ENCODE data around the gene MRTFA. TPM values are rescaled to one million over a fixed set of nuclear protein-coding genes. Genes with fewer than 3 reads are reported as not detected.
"Not testable (repeated sequence)": the region's sequence is repeated elsewhere in the genome, so short reads cannot be mapped to it uniquely, and the experiment has no call there.

The MRTFA gene
- total RNA-seq, 2 donors from 2014 or later: 38.5 to 57.4 TPM

DNA sequence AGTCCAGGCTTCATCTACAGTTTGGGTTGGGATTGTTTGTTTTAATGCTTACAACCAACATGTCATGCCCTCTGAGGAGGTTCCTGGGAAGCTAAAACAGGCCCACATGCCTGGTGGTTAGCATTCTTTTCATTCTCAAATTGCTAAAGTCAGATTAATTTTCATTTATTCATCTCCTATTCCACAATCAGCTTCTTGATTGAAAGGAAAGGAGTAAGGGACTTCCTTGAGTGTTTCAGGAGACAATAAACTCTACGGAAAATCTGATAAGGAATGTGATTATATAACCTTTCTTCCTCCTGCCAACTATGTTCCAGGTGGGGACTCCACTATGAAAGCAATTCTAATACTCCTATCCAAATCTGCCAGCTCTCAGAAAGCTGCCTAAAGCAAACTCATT lies 30.8 kb downstream of the MRTFA start:
- Mint-ChIP-seq H3K27me3 (no peaks in the 10 kb centered on the region), H3K9me3 (no peaks in the 10 kb centered on the region), H3K4me3 (no peak overlapping the region), H3K27ac (no peak overlapping the region), H3K36me3 (ENCODE audit: low read depth) (no peaks in the 10 kb centered on the region), H3K4me1 (peaks cover 35% of the 10 kb centered on the region)
- no peak for ATAC-seq (replicated peaks)

DNA sequence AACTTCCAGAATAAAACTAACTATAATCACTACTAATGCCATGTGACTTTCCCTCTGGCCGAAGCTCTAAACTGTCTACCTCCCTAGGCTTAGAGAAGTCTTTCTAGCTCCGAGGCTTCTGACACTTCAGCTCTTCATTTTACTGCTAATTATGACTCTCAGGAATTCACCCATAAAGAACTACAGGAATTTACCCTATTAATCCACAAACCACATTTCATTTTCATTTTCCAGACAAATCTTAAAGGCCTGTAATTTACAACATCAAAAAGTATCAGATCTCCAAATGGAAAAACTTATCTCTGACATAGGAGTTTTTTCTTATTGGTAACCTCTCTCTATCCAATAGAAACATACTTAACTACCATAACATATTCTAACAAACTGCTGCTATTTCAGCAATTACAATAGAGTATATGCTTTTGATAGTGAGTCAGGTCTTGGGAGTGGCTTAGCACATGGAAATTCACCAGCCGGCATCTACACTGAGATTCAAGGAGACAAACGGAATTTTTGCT lies 33.4 kb downstream of the MRTFA start:
- peak overlapping the region; percentile 44 for H3K27ac Mint-ChIP-seq
- H3K4me1 Mint-ChIP-seq: peaks cover 33% of the 10 kb centered on the region
- no peaks in the 10 kb centered on the region for H3K36me3 Mint-ChIP-seq (ENCODE audit: low read depth)
- H3K4me3 Mint-ChIP-seq: no peak overlapping the region
- no peaks in the 10 kb centered on the region for H3K9me3 Mint-ChIP-seq
- no peaks in the 10 kb centered on the region for H3K27me3 Mint-ChIP-seq
- ATAC-seq (replicated peaks): no peak

DNA sequence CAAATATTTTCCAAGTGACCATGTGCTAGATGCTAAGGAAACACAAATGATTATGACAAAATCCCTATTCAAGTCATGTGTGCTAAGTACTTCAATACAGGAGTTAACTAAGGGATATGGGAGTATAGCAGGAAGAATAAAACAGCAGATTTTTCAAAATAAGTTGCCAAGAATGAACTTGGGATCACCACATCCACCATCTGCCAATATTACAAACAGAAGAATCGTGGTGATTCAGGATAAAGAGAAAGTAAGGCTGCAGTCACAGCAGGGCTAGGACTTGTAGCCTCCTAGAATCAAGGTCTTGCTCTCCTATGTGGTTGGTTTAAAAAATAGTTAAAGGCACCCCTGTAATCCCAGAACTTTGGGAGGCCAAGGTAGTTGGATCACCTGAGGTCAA lies 34.3 kb downstream of the MRTFA start:
- no peak for ATAC-seq (replicated peaks)
- Mint-ChIP-seq H3K36me3 (ENCODE audit: low read depth) (no peaks in the 10 kb centered on the region), H3K27me3 (no peaks in the 10 kb centered on the region), H3K9me3 (no peaks in the 10 kb centered on the region), H3K4me1 (peaks cover 33% of the 10 kb centered on the region), H3K27ac (no peak overlapping the region), H3K4me3 (no peak overlapping the region)

DNA sequence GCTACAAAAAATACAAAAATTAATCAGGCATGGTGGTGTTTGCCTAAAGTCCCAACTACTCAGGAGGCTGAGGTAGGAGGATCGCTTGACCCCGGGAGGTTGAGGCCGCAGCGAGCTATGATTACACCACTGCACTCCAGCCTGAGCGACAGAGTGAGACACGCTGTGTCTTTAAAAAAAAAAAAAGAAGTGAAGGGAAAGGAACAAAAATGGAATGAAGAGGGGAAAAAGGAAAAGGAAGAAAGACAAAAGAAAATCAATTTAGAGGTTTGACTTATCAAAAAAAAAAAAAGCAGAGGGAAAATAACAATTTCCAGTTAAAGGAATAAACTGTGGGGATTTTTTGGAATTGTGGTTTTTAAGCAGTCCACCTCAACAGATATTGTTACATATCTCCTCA lies 36.8 kb downstream of the MRTFA start:
- Mint-ChIP-seq H3K36me3 (ENCODE audit: low read depth) (no peaks in the 10 kb centered on the region), H3K27me3 (no peaks in the 10 kb centered on the region)
- ATAC-seq (replicated peaks): no peak

DNA sequence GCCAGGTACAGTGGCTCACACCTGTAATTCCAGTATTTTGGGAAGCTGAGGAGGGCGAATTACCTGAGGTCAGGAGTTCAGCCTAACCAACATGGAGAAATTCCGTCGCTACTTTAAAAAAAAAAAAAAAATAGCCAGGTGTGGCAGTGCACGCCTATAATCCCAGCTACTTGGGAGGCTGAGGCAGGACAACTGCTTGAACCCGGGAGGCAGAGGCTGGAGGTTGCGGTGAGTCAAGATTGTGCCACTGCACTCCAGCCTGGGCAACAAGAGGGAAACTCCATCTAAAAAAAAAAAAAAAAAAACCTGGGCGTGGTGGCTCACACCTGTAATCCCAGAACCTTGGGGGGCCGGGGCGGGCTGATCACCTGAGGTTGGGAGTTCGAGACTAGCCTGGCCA lies 37.8 kb downstream of the MRTFA start:
- ATAC-seq (replicated peaks); H3K27ac Mint-ChIP-seq; H3K4me3 Mint-ChIP-seq; H3K36me3 Mint-ChIP-seq (ENCODE audit: low read depth); H3K9me3 Mint-ChIP-seq; H3K27me3 Mint-ChIP-seq: not testable (repeated sequence)
- peaks cover 39% of the 10 kb centered on the region for H3K4me1 Mint-ChIP-seq

More for the DNA sequence above, 36.8 kb downstream of the MRTFA start:
- H3K27ac Mint-ChIP-seq: peak overlapping the region; percentile 7
- peaks cover 30% of the 10 kb centered on the region for H3K4me1 Mint-ChIP-seq
- H3K9me3 Mint-ChIP-seq: no peaks in the 10 kb centered on the region
- no peak overlapping the region for H3K4me3 Mint-ChIP-seq

DNA sequence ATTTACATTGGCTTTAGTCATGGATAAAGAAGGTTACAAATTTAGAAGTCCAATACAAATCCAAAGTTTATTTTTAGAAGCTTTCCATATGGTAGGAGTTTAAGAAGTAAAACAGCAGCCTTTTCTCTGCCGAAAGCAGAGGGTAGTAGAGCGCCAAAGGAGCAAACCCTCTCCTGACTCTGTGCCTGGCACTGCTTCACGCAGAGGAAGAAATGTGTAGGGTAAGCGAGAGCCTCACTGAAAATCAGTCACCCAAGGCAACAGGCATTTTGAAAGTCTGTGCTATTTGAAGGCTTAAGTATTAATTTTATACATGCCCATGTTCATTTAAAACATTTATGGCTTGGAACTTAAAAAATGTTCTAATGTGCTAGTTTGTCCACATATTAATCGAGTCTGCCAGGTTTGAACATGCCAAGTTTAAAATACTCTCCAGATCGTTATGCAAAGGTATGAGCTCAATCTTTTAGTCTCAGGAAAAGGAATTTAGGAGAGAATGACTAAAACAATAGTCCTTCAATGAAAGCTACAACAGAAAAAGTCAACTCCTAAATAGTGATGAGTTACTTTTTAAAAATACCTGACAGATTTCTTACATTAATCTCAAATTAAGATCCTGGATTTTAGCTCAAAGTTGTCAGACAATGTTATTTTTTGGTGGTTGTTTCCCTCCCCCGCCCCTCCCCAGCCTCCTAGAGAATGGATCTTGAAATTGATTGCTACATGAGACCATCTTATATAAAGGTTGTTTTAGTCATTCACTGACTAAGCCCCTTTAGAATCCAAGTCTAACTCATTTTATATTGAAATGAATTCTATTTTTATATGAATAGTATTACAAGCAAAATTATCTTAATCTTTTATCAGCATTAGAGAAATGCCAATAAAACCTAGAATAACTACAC lies 38.7 kb downstream of the MRTFA start:
- H3K4me3 Mint-ChIP-seq: no peak overlapping the region
- peaks cover 41% of the 10 kb centered on the region for H3K4me1 Mint-ChIP-seq
- no peaks in the 10 kb centered on the region for H3K9me3 Mint-ChIP-seq
- no peaks in the 10 kb centered on the region for H3K36me3 Mint-ChIP-seq (ENCODE audit: low read depth)
- ATAC-seq (replicated peaks): no peak
- H3K27ac Mint-ChIP-seq: no peak overlapping the region
- H3K27me3 Mint-ChIP-seq: no peaks in the 10 kb centered on the region

DNA sequence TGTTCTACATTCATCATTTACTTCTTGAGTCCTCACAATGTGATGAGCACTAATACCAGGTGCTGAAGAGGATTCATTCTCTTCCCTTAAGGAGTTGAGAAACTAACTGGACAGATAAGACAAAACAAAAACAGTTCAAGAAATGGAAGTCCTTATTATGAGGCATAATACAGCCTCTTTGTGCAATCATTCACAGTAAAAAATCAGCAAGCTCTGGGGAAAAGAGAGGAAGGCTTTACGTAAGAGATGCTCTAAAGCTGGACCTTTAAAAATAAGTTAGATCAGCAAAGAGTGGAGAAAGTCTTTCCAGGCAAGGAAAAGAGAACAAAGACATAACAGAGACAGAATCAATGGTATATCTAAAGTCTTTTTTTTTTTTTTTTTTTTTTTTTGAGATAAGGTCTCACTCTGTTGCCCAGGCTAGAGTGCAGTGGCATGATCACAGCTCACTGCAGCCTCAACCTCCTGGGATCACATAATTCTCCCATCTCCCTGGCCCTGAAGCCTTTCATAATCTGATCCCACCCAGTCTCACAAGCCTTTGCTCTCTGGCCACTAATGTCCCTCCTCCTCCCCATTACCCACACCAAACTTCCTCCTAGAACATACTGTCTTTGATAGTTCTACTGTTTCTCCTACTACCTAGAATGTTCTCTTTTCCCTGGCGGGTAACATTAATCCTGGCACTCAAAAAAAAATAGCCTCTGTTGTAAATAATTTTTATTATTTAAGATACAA lies 40.9 kb downstream of the MRTFA start:
- H3K4me3 Mint-ChIP-seq: no peak overlapping the region
- H3K27me3 Mint-ChIP-seq: no peaks in the 10 kb centered on the region
- H3K9me3 Mint-ChIP-seq: no peaks in the 10 kb centered on the region
- H3K27ac Mint-ChIP-seq: peak overlapping the region; percentile 32
- H3K36me3 Mint-ChIP-seq (ENCODE audit: low read depth): no peaks in the 10 kb centered on the region
- no peak for ATAC-seq (replicated peaks)
- H3K4me1 Mint-ChIP-seq: peaks cover 43% of the 10 kb centered on the region

DNA sequence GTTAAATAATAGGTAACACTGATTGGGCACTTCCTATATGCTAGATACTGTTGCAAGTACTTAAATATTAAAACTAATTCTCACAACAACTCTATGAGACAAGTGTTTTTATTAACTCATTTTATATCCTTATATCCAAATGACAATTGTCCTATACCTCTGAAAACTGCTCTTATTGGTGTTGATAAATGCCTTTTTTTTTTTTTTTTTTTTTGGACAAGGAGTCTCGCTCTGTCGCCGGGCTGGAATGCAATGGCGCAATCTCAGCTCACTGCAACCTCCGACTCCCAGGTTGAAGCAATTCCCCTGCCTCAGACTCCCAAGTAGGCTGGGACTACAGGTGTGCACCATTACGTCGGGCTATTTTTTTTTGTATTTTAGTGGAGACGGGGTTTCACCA lies 41.6 kb downstream of the MRTFA start:
- ATAC-seq (replicated peaks): no peak
- Mint-ChIP-seq H3K36me3 (ENCODE audit: low read depth) (peaks cover 4% of the 10 kb centered on the region), H3K4me3 (no peak overlapping the region), H3K9me3 (no peaks in the 10 kb centered on the region), H3K27ac (no peak overlapping the region), H3K27me3 (no peaks in the 10 kb centered on the region), H3K4me1 (peaks cover 39% of the 10 kb centered on the region)

DNA sequence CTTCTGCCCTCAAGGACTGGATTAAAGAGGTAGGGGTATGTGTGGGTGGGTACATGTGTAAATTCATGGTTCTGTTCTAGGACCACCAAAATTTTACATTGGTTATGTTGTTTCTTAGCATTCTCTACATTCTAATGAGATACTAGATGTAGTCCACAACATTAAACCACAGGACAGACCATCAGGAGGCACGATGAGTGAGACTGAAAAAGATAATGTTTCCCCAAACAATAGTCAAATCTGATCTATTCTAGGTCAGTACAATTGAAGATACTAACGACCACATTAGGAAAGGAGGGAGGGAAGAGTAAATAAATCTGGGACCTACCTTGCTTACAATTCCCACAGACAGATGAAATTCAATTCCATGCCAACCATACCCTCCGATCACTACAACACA lies 42.2 kb downstream of the MRTFA start:
- H3K9me3 Mint-ChIP-seq: no peaks in the 10 kb centered on the region
- H3K27me3 Mint-ChIP-seq: no peaks in the 10 kb centered on the region
- H3K36me3 Mint-ChIP-seq (ENCODE audit: low read depth): peaks cover 10% of the 10 kb centered on the region
- ATAC-seq (replicated peaks): peak; percentile 52
- H3K4me1 Mint-ChIP-seq: peaks cover 39% of the 10 kb centered on the region
- no peak overlapping the region for H3K27ac Mint-ChIP-seq
- H3K4me3 Mint-ChIP-seq: no peak overlapping the region

DNA sequence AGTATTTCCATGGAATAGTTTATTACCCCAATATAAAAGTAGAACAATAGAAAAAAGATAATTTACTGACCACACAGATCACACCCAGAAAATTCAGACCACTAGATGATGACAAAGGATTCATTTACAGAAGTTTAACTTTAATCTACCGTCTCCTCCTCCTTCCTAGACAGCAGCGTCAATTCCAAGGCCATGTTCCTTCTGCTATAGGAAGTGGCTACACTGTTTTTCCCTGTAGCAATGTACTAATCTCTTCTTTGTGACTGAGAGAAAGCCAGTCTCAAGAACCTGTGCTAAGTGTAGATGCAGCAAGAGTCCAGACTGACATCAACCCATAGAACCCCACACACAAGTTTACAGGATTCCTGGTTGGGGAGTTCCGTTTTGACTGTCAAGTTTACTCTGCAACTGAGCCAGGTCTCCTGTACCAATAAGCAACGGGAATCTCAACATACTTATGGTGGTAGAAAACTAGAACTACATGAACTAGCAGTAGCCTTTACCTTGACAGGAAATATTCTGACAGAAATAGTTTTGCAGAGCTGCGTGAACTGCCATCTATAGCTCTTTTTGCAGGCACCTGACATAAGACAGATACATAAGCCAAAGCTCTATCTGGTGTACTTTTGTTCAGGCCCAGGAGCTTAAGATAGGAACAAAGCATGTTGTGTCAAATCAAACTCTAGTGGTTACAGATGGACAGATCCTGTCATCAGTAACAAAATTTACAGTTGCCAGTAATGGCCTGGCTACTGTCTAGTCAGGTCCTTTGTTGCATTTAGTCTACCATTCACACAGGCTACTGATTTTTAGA lies 42.9 kb downstream of the MRTFA start:
- H3K4me1 Mint-ChIP-seq: peaks cover 39% of the 10 kb centered on the region
- no peaks in the 10 kb centered on the region for H3K9me3 Mint-ChIP-seq
- peak; percentile 58 for ATAC-seq (replicated peaks)
- H3K36me3 Mint-ChIP-seq (ENCODE audit: low read depth): peaks cover 12% of the 10 kb centered on the region
- peak overlapping the region; percentile 22 for H3K4me3 Mint-ChIP-seq
- H3K27ac Mint-ChIP-seq: peak overlapping the region; percentile 42
- no peaks in the 10 kb centered on the region for H3K27me3 Mint-ChIP-seq

DNA sequence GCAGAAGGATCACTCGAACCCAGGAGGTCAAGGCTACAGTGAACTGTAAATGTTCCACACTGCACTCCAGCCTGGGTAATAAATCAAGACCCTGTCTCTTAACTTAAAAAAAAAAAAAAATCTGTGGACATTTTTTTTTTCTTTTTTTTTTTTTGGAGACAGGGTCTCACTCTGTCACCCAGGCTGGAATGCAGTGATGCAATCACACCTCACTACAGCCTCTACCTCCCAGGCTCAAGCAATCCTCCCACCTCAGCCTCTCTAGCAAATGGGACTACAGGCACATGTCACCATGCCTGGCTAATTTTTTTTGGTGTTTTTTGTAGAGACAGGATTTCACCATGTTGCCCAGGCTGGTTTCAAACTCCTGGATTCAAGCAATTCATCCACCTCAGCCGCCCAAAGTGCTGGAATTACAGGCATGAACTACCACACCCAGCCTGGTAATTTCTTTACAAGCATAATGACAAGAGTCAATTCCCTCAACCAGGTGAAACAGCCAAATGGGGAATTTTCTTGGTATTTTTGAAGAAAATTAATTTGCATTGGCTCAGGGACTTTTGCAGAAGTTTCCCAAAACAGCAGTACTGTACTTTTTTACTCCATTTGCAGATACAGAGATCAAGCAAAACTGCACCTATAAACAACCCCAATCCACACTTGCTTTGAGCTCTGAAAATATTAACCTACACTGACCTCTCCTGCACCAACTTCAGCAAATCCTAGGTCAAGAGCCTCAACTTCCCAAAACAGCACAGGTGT lies 44.0 kb downstream of the MRTFA start:
- peak; percentile 71 for ATAC-seq (replicated peaks)
- H3K36me3 Mint-ChIP-seq (ENCODE audit: low read depth): peaks cover 15% of the 10 kb centered on the region
- peak overlapping the region; percentile 22 for H3K4me3 Mint-ChIP-seq
- H3K9me3 Mint-ChIP-seq: no peaks in the 10 kb centered on the region
- H3K27ac Mint-ChIP-seq: peak overlapping the region; percentile 42
- peaks cover 39% of the 10 kb centered on the region for H3K4me1 Mint-ChIP-seq
- no peaks in the 10 kb centered on the region for H3K27me3 Mint-ChIP-seq

DNA sequence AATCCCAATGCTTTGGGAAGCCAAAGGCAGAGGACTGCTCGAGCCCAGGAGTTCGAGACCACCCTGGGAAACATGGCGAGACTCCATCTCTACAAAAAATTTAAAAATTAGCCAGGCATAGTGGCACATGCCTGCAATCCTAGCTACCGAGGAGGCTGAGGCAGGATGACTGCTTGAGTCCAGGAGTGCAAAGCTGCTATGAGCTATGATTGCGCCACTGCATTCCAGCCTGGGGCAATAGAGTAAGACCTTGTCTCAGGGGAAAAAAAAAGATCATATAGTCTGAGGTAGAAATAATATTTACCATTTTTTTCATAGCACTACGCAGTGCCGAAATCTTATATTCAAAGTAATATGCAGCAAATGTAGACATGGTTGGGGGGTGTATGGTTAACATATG lies 47.8 kb downstream of the MRTFA start:
- H3K4me3 Mint-ChIP-seq: no peak overlapping the region
- H3K36me3 Mint-ChIP-seq (ENCODE audit: low read depth): peaks cover 44% of the 10 kb centered on the region
- no peaks in the 10 kb centered on the region for H3K27me3 Mint-ChIP-seq
- ATAC-seq (replicated peaks): no peak
- H3K27ac Mint-ChIP-seq: no peak overlapping the region
- H3K9me3 Mint-ChIP-seq: no peaks in the 10 kb centered on the region
- peaks cover 22% of the 10 kb centered on the region for H3K4me1 Mint-ChIP-seq

DNA sequence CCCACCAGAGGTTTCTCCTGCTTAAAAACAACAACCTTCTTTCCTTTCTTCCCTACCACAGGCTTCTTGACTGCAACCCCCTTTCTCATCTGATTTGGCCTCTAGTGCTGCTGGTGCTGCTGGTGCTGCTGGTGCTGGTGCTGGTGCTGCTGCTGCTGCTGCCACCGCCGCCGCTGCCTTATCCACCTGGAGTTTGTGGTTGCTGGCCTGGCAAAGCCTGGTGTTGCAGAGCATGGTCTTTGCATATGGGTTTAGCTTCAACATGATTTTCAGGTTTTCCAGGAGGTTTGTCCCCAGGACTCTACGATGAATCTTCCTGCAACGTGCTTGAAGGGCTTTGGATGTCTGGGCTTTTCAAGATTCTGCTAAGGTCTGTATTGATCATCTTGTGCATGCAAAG lies 49.7 kb downstream of the MRTFA start:
- ATAC-seq (replicated peaks): no peak
- Mint-ChIP-seq H3K27me3 (no peaks in the 10 kb centered on the region), H3K9me3 (no peaks in the 10 kb centered on the region), H3K36me3 (ENCODE audit: low read depth) (peaks cover 48% of the 10 kb centered on the region), H3K27ac (no peak overlapping the region), H3K4me1 (peaks cover 18% of the 10 kb centered on the region), H3K4me3 (no peak overlapping the region)

All from activated T-helper 17 cell treated with anti-CD3 and anti-CD28 coated beads, Interleukin-2, amount 50 U/mL, for 72 hours (primary cell).